Measurements from ENCODE around the gene GPR89B. TPM values are rescaled to one million over a fixed set of nuclear protein-coding genes. Genes with fewer than 3 reads are reported as not detected.

Gene GPR89B
- total RNA-seq, 4 donors from 2014 or later = 6.0 to 25.8 (median 16.6) TPM

GRCh38 chr1:147904726-147905125, 23.5 kb upstream of the GPR89B start:
- TF ChIP-seq CTCF (IDR thresholded peaks at IDR 0.05) = no peak
- no peak for TF ChIP-seq POLR2AphosphoS5 (IDR thresholded peaks at IDR 0.05)
- TF ChIP-seq POLR2A (IDR thresholded peaks at IDR 0.05) = no peak
- no peak for TF ChIP-seq EP300 (IDR thresholded peaks at IDR 0.05)
- 66 to 76% methylated on average over 3 of the region's 3 CpGs for WGBS, 2 donors (ENCODE audit: low coverage in 1 of 2)

GRCh38 chr1:147907786-147908509, 20.3 kb upstream of the GPR89B start:
- WGBS, 2 donors (ENCODE audit: low coverage in 1 of 2) = 92 to 100% methylated on average over 2 to 20 of the region's 44 CpGs
- no peak overlapping the region for H3K27ac ChIP-seq
- TF ChIP-seq EP300 (IDR thresholded peaks at IDR 0.05) (no peak), CTCF (IDR thresholded peaks at IDR 0.05) (no peak), POLR2A (IDR thresholded peaks at IDR 0.05) (no peak), POLR2AphosphoS5 (IDR thresholded peaks at IDR 0.05) (no peak)
- H3K9me3 ChIP-seq = no peaks in the 10 kb centered on the region
- H3K4me1 ChIP-seq = no peaks in the 10 kb centered on the region
- no peaks in the 10 kb centered on the region for H3K36me3 ChIP-seq
- H3K27me3 ChIP-seq = peaks cover 8% of the 10 kb centered on the region
- no peak overlapping the region for H3K4me3 ChIP-seq
- ATAC-seq = no peak

More at GRCh38 chr1:147904726-147905125, 23.5 kb upstream of the GPR89B start:
- no peaks in the 10 kb centered on the region for H3K4me1 ChIP-seq
- H3K36me3 ChIP-seq = no peaks in the 10 kb centered on the region
- no peaks in the 10 kb centered on the region for H3K9me3 ChIP-seq
- ATAC-seq = no peak
- peaks cover 8% of the 10 kb centered on the region for H3K27me3 ChIP-seq
- no peak overlapping the region for H3K4me3 ChIP-seq
- H3K27ac ChIP-seq = no peak overlapping the region

GRCh38 chr1:147912553-147912952, 15.7 kb upstream of the GPR89B start:
- Histone ChIP-seq H3K9me3 (no peaks in the 10 kb centered on the region), H3K27me3 (peaks cover 18% of the 10 kb centered on the region), H3K36me3 (no peaks in the 10 kb centered on the region), H3K4me1 (no peaks in the 10 kb centered on the region), H3K27ac (no peak overlapping the region), H3K4me3 (no peak overlapping the region)
- 70% methylated on average over 2 of the region's 2 CpGs; no CpG with 5 or more reads in 1 of the 2 donors for WGBS, 2 donors (ENCODE audit: low coverage in 1 of 2)
- ATAC-seq = no peak
- no peak for TF ChIP-seq POLR2A (IDR thresholded peaks at IDR 0.05)
- no peak for TF ChIP-seq POLR2AphosphoS5 (IDR thresholded peaks at IDR 0.05)
- no peak for TF ChIP-seq EP300 (IDR thresholded peaks at IDR 0.05)
- TF ChIP-seq CTCF (IDR thresholded peaks at IDR 0.05) = no peak

GRCh38 chr1:147913362-147913942, 14.8 kb upstream of the GPR89B start:
- no peak overlapping the region for H3K4me3 ChIP-seq
- WGBS, 2 donors (ENCODE audit: low coverage in 1 of 2) = 80 to 91% methylated on average over 6 to 7 of the region's 7 CpGs
- H3K27ac ChIP-seq = no peak overlapping the region
- H3K27me3 ChIP-seq = peaks cover 13% of the 10 kb centered on the region
- H3K4me1 ChIP-seq = no peaks in the 10 kb centered on the region
- no peak for TF ChIP-seq CTCF (IDR thresholded peaks at IDR 0.05)
- TF ChIP-seq EP300 (IDR thresholded peaks at IDR 0.05) = no peak
- no peak for TF ChIP-seq POLR2AphosphoS5 (IDR thresholded peaks at IDR 0.05)
- TF ChIP-seq POLR2A (IDR thresholded peaks at IDR 0.05) = no peak
- no peaks in the 10 kb centered on the region for H3K9me3 ChIP-seq
- no peak for ATAC-seq
- no peaks in the 10 kb centered on the region for H3K36me3 ChIP-seq

GRCh38 chr1:147919896-147920295, 8.3 kb upstream of the GPR89B start:
- no peak for ATAC-seq
- 88 to 90% methylated on average over 4 to 6 of the region's 6 CpGs for WGBS, 2 donors (ENCODE audit: low coverage in 1 of 2)
- Histone ChIP-seq H3K36me3 (no peaks in the 10 kb centered on the region), H3K4me3 (no peak overlapping the region), H3K27ac (no peak overlapping the region), H3K9me3 (no peaks in the 10 kb centered on the region), H3K27me3 (peaks cover 10% of the 10 kb centered on the region), H3K4me1 (no peaks in the 10 kb centered on the region)
- no peak for TF ChIP-seq EP300 (IDR thresholded peaks at IDR 0.05)
- TF ChIP-seq CTCF (IDR thresholded peaks at IDR 0.05) = no peak
- TF ChIP-seq POLR2A (IDR thresholded peaks at IDR 0.05) = no peak
- TF ChIP-seq POLR2AphosphoS5 (IDR thresholded peaks at IDR 0.05) = no peak
